K562 (cell line): ENCODE data around the gene SUV39H2. TPM values are rescaled to one million over a fixed set of nuclear protein-coding genes. Genes with fewer than 3 reads are reported as not detected.

ENCODE experiments used
- ATAC-seq: fragments of 200-7000 bp; cut with Tn5 transposase; 3 replicates; pipeline ENCODE4 v1.9.1; 2020; ENCODE audit warnings: moderate library complexity
- BruUV-seq: library from RNA; stranded (reverse); fragments of 400-500 nt; replicated peaks from 2 replicates; lab custom pipeline; 2021; lab: Mats Ljungman, UMichigan
- CTCF ChIA-PET: fragments of 300-600 bp; formaldehyde crosslinking; extraction: SDS; loops from one replicate; lab custom pipeline; 2021; ENCODE audit warnings: low intra/inter-chr PET ratio; lab: Yijun Ruan, JAX
- POLR2A ChIA-PET: fragments of 300-600, 350-650 bp; sonication (Branson Sonifier 250); formaldehyde crosslinking; extraction: SDS; loops from one replicate; lab custom pipeline; 2021; ENCODE audit warnings: antibody characterized with exemption, inconsistent platforms; lab: Yijun Ruan, JAX
- DNase-seq, 4 experiments: peaks; one replicate each; pipeline versions ENCODE4 v3.0.0 to v3.0.0-alpha.2; 2011 to 2018; ENCODE audit warnings: low spot score in 3 of 4, mixed read lengths in 3 of 4; ENCODE audit errors: extremely low read depth in 1 of 4
- FAIRE-seq: peaks from 2 replicates; lab custom pipeline; 2011; peaks lifted over from hg19 to GRCh38; lab: Jason Lieb, UNC
- H2AFZ ChIP-seq: 2 replicates; pipeline ENCODE4 v1.6.0; 2011; ENCODE audit warnings: low read depth, low read length, control low read depth, inconsistent platforms
- H3K27ac ChIP-seq: fragments of 200-600 bp; 3 replicates; pipeline ENCODE4 v1.8.0; 2011; ENCODE audit warnings: low read depth, mild to moderate bottlenecking, control low read depth, inconsistent platforms, low read length, moderate library complexity, mixed read lengths; ENCODE audit errors: extremely low read depth
- H3K27me3 ChIP-seq, 2 experiments: fragments of 300-600 bp in 1 of 2; 2 replicates in 1 of 2; 3 replicates in 1 of 2; pipeline versions ENCODE4 v1.6.0 to v1.8.0; 2011; ENCODE audit warnings: inconsistent platforms in 2 of 2, low read length in 2 of 2, mild to moderate bottlenecking in 1 of 2, mixed read lengths in 1 of 2, moderate library complexity in 1 of 2; ENCODE audit not compliant: control insufficient read depth in 2 of 2, insufficient read depth in 2 of 2
- H3K36me3 ChIP-seq: fragments of 300-600 bp; 3 replicates; pipeline ENCODE4 v1.8.0; 2011; ENCODE audit warnings: mild to moderate bottlenecking, low read length, inconsistent platforms; ENCODE audit not compliant: control insufficient read depth, insufficient read depth
- H3K4me1 ChIP-seq, 2 experiments: fragments of 200-600 bp in 1 of 2; replicated peaks in 1 of 2; 2 replicates in 1 of 2; 3 replicates in 1 of 2; pipeline versions ENCODE4 v1.5.1 to v1.8.0; 2011; ENCODE audit warnings: inconsistent platforms in 2 of 2, low read length in 2 of 2, mild to moderate bottlenecking in 1 of 2, mixed read lengths in 1 of 2, moderate library complexity in 1 of 2; ENCODE audit not compliant: control insufficient read depth in 2 of 2, insufficient read depth in 2 of 2
- H3K4me2 ChIP-seq: 2 replicates; pipeline ENCODE4 v1.6.1; 2011; ENCODE audit warnings: low read length, control low read depth, inconsistent platforms, mixed read lengths; ENCODE audit not compliant: insufficient read depth
- H3K4me3 ChIP-seq: fragments of 200-600 bp; sonication (generic), shearing (Covaris generic); 2 replicates; pipeline ENCODE4 v1.5.1; 2016; ENCODE audit warnings: control low read depth, inconsistent platforms
- H3K79me2 ChIP-seq: fragments of 200-600 bp; 3 replicates; pipeline ENCODE4 v1.8.0; 2011; ENCODE audit warnings: low read length, inconsistent platforms; ENCODE audit not compliant: control insufficient read depth, insufficient read depth
- H3K9ac ChIP-seq, 2 experiments: 2 replicates each; pipeline versions ENCODE4 v1.6.0 to v1.6.1; 2011; ENCODE audit warnings: low read depth in 2 of 2, low read length in 2 of 2, control low read depth in 1 of 2, inconsistent platforms in 1 of 2, mild to moderate bottlenecking in 1 of 2, mixed read lengths in 1 of 2; ENCODE audit not compliant: insufficient read depth in 1 of 2
- H3K9me1 ChIP-seq: one replicate; pipeline ENCODE4 v1.6.0; 2011; ENCODE audit warnings: inconsistent platforms, mild to moderate bottlenecking, low read length, moderate library complexity; ENCODE audit not compliant: control insufficient read depth, insufficient read depth
- H3K9me3 ChIP-seq: replicated peaks from 2 replicates; pipeline ENCODE4 v1.5.1; 2011; ENCODE audit warnings: low read depth, low read length, inconsistent platforms; ENCODE audit not compliant: control insufficient read depth, insufficient read depth
- H4K20me1 ChIP-seq: replicated peaks from 2 replicates; pipeline ENCODE4 v1.6.1; 2011; ENCODE audit warnings: low read length, inconsistent platforms, mixed read lengths; ENCODE audit not compliant: control insufficient read depth, insufficient read depth
- HMG20B ChIP-seq: fragments of 250-450 bp; sonication (Bioruptor Pico); IDR thresholded peaks from 2 replicates; pipeline ENCODE4 v1.5.0; 2021; ENCODE audit warnings: mild to moderate bottlenecking
- MTA2 ChIP-seq: fragments of 450-650 bp; IDR thresholded peaks from 2 replicates; pipeline ENCODE4 v1.6.1; 2016; ENCODE audit warnings: low read depth
- NFE2L1 ChIP-seq: fragments of 450-650 bp; IDR thresholded peaks from 2 replicates; pipeline ENCODE4 v1.6.1; 2016; ENCODE audit warnings: missing genetic modification characterization, low read depth, mild to moderate bottlenecking, missing compliant biosample characterization, moderate library complexity, borderline replicate concordance
- PTTG1 ChIP-seq: fragments of 450-650 bp; IDR thresholded peaks from 2 replicates; pipeline ENCODE4 v1.6.1; 2016; ENCODE audit warnings: low read depth, mild to moderate bottlenecking, missing genetic modification characterization, missing compliant biosample characterization
- SMAD4 ChIP-seq: fragments of 250-450 bp; sonication (Bioruptor Pico); conservative IDR thresholded peaks from 2 replicates; pipeline ENCODE4 v1.8.0; 2021; ENCODE audit warnings: inconsistent platforms, mild to moderate bottlenecking, moderate library complexity
- ZBED1 ChIP-seq: IDR thresholded peaks from 2 replicates; pipeline ENCODE4 v1.6.1; 2014
- WGBS: fragments of 100-300 bp; shearing (Covaris generic); methylation state at CpG from one replicate; pipeline ENCODE4 v1.1.6; 2016; ENCODE audit warnings: low coverage, mixed read lengths; ENCODE audit not compliant: insufficient coverage; ENCODE audit errors: missing lambda C conversion rate; 5-methylcytosine and 5-hydroxymethylcytosine counted together
- in situ Hi-C: fragments of 300-500 bp; cut with MboI; formaldehyde crosslinking; loops from 4 replicates; pipeline ENCODE4 v1.15.0; 2018; ENCODE audit warnings: inconsistent platforms, mixed read lengths
- intact Hi-C: fragments of 100-400 bp; cut with micrococcal nuclease; formaldehyde crosslinking; loops from 2 replicates; pipeline ENCODE4 v1.14.2; 2022
- polyA plus RNA-seq, 8 experiments: library from polyadenylated mRNA; depleted of rRNA in 4 of 8; stranded (reverse) in 5 of 8; unstranded in 3 of 8; fragments of >200 nt; fragmentation: Nextera tagmentation in 2 of 8; fragmentation: Illumina TruSeq in 1 of 8; extraction: Ambion mirVana in 2 of 8; extraction: Trizol in 1 of 8; gene quantifications; 2 replicates each; pipeline versions ENCODE4 v1.2.1 to v1.2.3, GENCODE V29; 2011 to 2014; ENCODE audit warnings: inconsistent platforms in 1 of 8, missing spikeins in 1 of 8
- total RNA-seq, 7 experiments: library from RNA; depleted of rRNA in 6 of 7; stranded (reverse); fragments of >200 nt in 6 of 7; fragmentation: Illumina TruSeq in 2 of 7; extraction: Trizol in 2 of 7; gene quantifications; 2 replicates each; pipeline versions ENCODE4 v1.2.1 to v1.2.3, GENCODE V29; 2011 to 2021; ENCODE audit warnings: low replicate concordance in 1 of 7
- TF ChIP-seq, protein P1 (sequence below): sonication (generic); formaldehyde crosslinking; IDR thresholded peaks from 2 replicates; pipeline ENCODE4 v1.8.0; 2022; ENCODE audit warnings: mild to moderate bottlenecking, missing genetic modification reagents
- TF ChIP-seq, protein P2 (sequence below): fragments of 250-450 bp; sonication (Bioruptor Pico); IDR thresholded peaks from 2 replicates; pipeline ENCODE4 v1.8.0; 2022; ENCODE audit warnings: inconsistent platforms

The SUV39H2 gene
- total and polyA plus RNA-seq, 9 of the 15 experiments (the other 6 are each of a cell fraction or from before 2014, with no cell fraction given): 24.1 to 54.3 (median 41.3) TPM

DNA sequence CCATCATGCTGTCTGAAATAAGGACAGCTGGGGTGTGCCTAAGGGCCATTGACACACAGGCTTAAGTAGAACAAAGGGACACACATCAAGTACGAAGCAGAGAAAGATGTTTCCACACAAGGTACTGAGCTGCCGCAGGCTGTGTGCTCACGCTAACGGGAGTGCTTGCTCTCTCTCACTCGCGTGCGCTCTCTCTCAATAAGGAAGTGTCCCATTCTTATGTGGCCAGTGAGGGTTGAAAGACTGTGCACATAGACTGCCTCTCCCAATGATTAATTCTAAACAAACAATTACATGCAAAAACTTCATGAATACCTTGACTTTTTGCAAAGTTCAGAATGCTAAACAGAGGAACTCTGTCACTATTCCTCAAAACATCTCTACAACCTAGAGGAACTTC, 45.3 kb downstream of the SUV39H2 start:
- Histone ChIP-seq H2AFZ (no peak overlapping the region), H3K9ac (no peak overlapping the region), H3K4me1 (no peaks in the 10 kb centered on the region; a peak in 1 of 5 replicates), H3K4me2 (no peak overlapping the region), H3K79me2 (no peaks in the 10 kb centered on the region), H3K9me1 (no peaks in the 10 kb centered on the region), H3K9me3 (no peaks in the 10 kb centered on the region), H4K20me1 (no peaks in the 10 kb centered on the region), H3K27ac (no peak overlapping the region), H3K4me3 (no peak overlapping the region), H3K36me3 (peaks cover 83% of the 10 kb centered on the region), H3K27me3 (no peaks in the 10 kb centered on the region)
- intact Hi-C loops (no loop called here), in situ Hi-C loops (no loop called here)
- ATAC-seq (no peak), DNase-seq (no peak), FAIRE-seq (no peak)
- WGBS: 97% methylated on average over 7 of the region's 7 CpGs
- POLR2A ChIA-PET: no interaction called here
- no TSS peak for BruUV-seq
- CTCF ChIA-PET: no interaction called here
- no peak for TF ChIP-seq ZBED1
- TF ChIP-seq PTTG1: no peak
- TF ChIP-seq, protein P1, sequence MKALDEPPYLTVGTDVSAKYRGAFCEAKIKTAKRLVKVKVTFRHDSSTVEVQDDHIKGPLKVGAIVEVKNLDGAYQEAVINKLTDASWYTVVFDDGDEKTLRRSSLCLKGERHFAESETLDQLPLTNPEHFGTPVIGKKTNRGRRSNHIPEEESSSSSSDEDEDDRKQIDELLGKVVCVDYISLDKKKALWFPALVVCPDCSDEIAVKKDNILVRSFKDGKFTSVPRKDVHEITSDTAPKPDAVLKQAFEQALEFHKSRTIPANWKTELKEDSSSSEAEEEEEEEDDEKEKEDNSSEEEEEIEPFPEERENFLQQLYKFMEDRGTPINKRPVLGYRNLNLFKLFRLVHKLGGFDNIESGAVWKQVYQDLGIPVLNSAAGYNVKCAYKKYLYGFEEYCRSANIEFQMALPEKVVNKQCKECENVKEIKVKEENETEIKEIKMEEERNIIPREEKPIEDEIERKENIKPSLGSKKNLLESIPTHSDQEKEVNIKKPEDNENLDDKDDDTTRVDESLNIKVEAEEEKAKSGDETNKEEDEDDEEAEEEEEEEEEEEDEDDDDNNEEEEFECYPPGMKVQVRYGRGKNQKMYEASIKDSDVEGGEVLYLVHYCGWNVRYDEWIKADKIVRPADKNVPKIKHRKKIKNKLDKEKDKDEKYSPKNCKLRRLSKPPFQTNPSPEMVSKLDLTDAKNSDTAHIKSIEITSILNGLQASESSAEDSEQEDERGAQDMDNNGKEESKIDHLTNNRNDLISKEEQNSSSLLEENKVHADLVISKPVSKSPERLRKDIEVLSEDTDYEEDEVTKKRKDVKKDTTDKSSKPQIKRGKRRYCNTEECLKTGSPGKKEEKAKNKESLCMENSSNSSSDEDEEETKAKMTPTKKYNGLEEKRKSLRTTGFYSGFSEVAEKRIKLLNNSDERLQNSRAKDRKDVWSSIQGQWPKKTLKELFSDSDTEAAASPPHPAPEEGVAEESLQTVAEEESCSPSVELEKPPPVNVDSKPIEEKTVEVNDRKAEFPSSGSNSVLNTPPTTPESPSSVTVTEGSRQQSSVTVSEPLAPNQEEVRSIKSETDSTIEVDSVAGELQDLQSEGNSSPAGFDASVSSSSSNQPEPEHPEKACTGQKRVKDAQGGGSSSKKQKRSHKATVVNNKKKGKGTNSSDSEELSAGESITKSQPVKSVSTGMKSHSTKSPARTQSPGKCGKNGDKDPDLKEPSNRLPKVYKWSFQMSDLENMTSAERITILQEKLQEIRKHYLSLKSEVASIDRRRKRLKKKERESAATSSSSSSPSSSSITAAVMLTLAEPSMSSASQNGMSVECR (CRISPR knock-in tag): no peak
- no peak for TF ChIP-seq SMAD4
- no peak for TF ChIP-seq HMG20B (CRISPR knock-in tag)
- TF ChIP-seq MTA2: no peak
- TF ChIP-seq, protein P2, sequence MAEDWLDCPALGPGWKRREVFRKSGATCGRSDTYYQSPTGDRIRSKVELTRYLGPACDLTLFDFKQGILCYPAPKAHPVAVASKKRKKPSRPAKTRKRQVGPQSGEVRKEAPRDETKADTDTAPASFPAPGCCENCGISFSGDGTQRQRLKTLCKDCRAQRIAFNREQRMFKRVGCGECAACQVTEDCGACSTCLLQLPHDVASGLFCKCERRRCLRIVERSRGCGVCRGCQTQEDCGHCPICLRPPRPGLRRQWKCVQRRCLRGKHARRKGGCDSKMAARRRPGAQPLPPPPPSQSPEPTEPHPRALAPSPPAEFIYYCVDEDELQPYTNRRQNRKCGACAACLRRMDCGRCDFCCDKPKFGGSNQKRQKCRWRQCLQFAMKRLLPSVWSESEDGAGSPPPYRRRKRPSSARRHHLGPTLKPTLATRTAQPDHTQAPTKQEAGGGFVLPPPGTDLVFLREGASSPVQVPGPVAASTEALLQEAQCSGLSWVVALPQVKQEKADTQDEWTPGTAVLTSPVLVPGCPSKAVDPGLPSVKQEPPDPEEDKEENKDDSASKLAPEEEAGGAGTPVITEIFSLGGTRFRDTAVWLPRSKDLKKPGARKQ (CRISPR knock-in tag): no peak
- no peak for TF ChIP-seq NFE2L1 (tag)
